Progenitor cell of endocrine pancreas (in vitro differentiated cells): ENCODE data around the gene WRAP73. TPM values are rescaled to one million over a fixed set of nuclear protein-coding genes. Genes with fewer than 3 reads are reported as not detected.

Experiments
- DNase-seq: peaks from one replicate; pipeline ENCODE4 v3.0.0; 2021; ENCODE audit warnings: low spot score; ENCODE audit not compliant: unreplicated experiment
- H3K27ac Mint-ChIP-seq: 2 replicates; pipeline ENCODE4 v1.8.0; 2021; ENCODE audit warnings: mild to moderate bottlenecking, moderate library complexity, mixed read lengths
- H3K27me3 Mint-ChIP-seq: 2 replicates; pipeline ENCODE4 v1.8.0; 2021; ENCODE audit warnings: mixed read lengths
- H3K36me3 Mint-ChIP-seq: 2 replicates; pipeline ENCODE4 v1.8.0; 2022; ENCODE audit warnings: mixed read lengths; ENCODE audit not compliant: insufficient read depth
- H3K4me1 Mint-ChIP-seq: 2 replicates; pipeline ENCODE4 v1.8.0; 2021; ENCODE audit warnings: low read depth, mixed read lengths
- H3K4me3 Mint-ChIP-seq: 2 replicates; pipeline ENCODE4 v1.8.0; 2021; ENCODE audit warnings: low read depth, mild to moderate bottlenecking, moderate library complexity, mixed read lengths
- H3K9me3 Mint-ChIP-seq: 2 replicates; pipeline ENCODE4 v1.8.0; 2021; ENCODE audit warnings: low read depth, mixed read lengths
- total RNA-seq: library from RNA; stranded (reverse); gene quantifications from 2 replicates; pipeline ENCODE4 v1.2.1, GENCODE V29; 2021
- TF ChIP-seq, protein P1 (sequence below): fragments of 200-600 bp; sonication (generic); IDR thresholded peaks from one replicate; pipeline ENCODE4 v1.5.0; 2021; ENCODE audit warnings: antibody characterized with exemption, mild to moderate bottlenecking; ENCODE audit not compliant: unreplicated experiment

WRAP73 gene
- total RNA-seq, 1 donor from 2014 or later = 28.1 TPM

DNA sequence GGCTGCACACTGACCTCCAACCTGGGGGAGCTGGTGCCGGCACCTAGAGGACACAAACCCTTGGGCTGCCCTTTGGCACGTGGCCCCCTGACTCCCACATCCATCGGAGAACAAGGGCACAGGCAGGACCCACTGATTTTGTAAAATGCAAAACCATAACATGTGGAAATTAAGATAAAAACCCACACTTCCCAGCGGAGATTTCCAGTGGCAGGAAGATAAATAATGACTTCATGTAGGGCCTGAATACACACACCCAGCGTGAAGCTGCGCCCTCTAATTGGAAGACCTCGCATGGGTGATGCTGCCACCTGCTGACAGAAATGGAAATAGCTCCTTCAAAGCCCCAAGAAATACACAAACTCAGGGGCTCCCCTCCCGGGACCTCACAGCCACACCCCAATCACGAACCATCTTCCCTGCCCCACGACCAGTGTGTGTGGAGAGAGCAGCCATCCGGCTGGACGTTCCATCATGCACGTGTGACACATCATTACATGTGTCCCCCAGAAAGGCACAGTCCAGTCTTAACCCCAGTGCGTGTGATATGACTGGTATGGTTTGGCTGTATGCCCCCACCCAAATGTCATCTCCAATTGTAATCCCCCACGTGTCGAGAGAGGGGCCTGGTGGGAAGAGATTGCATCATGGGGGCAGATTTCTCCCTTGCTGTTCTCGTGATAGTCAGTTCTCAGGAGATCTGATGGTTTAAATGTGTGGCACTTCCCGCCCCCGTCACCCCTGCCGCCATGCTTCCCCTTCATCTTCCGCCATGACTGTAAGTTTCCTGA is 30.8 kb downstream of the WRAP73 start:
- Mint-ChIP-seq H3K36me3 (no peaks in the 10 kb centered on the region), H3K4me3 (no peak overlapping the region), H3K27me3 (peaks cover 17% of the 10 kb centered on the region), H3K9me3 (no peaks in the 10 kb centered on the region), H3K4me1 (peaks cover 16% of the 10 kb centered on the region), H3K27ac (no peak overlapping the region)
- TF ChIP-seq, protein P1, sequence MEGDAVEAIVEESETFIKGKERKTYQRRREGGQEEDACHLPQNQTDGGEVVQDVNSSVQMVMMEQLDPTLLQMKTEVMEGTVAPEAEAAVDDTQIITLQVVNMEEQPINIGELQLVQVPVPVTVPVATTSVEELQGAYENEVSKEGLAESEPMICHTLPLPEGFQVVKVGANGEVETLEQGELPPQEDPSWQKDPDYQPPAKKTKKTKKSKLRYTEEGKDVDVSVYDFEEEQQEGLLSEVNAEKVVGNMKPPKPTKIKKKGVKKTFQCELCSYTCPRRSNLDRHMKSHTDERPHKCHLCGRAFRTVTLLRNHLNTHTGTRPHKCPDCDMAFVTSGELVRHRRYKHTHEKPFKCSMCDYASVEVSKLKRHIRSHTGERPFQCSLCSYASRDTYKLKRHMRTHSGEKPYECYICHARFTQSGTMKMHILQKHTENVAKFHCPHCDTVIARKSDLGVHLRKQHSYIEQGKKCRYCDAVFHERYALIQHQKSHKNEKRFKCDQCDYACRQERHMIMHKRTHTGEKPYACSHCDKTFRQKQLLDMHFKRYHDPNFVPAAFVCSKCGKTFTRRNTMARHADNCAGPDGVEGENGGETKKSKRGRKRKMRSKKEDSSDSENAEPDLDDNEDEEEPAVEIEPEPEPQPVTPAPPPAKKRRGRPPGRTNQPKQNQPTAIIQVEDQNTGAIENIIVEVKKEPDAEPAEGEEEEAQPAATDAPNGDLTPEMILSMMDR = peak; percentile 85
- peak; percentile 72 for DNase-seq

- DNase-seq = no peak
- TF ChIP-seq, protein P1 = no peak
- Mint-ChIP-seq H3K4me3 (no peak overlapping the region), H3K4me1 (peaks cover 16% of the 10 kb centered on the region), H3K27ac (no peak overlapping the region), H3K9me3 (no peaks in the 10 kb centered on the region), H3K36me3 (no peaks in the 10 kb centered on the region), H3K27me3 (peaks cover 13% of the 10 kb centered on the region)
These were observed 31.4 kb downstream of the WRAP73 start for GRCh38 chr1:3618531-3618880.

DNA sequence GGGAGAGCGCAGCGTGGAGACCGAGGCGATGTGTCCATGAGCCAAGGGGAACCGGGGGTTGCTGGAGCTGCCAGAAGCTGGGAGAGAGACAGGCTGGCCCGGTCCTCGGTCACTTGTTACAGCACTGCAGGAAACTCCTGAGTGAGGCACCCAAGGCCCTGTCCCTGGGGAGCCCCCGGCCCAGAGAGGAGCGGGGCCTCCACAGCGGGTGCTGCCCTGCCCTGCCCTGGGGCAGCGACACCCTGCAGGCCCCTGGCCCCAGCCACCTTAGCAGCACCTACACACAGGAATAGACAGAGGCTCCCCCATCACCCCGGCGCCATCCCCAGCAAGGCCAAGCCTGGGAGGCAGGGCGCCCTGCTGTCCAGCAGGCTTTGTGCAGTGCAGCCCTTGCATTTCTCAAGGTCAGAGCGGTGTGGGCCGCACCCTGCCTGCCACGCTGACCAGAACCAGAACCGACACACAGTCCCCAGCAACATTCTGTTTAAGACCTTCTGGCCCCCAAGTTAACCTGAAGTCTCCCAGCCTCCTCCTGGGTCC is 32.0 kb downstream of the WRAP73 start:
- no peaks in the 10 kb centered on the region for H3K36me3 Mint-ChIP-seq
- TF ChIP-seq, protein P1 = no peak
- H3K9me3 Mint-ChIP-seq = no peaks in the 10 kb centered on the region
- peaks cover 22% of the 10 kb centered on the region for H3K4me1 Mint-ChIP-seq
- no peak overlapping the region for H3K27ac Mint-ChIP-seq
- no peak overlapping the region for H3K4me3 Mint-ChIP-seq
- peaks cover 13% of the 10 kb centered on the region for H3K27me3 Mint-ChIP-seq
- no peak for DNase-seq

- Mint-ChIP-seq H3K4me3 (no peak overlapping the region), H3K9me3 (no peaks in the 10 kb centered on the region), H3K27me3 (peaks cover 13% of the 10 kb centered on the region), H3K4me1 (peaks cover 28% of the 10 kb centered on the region), H3K27ac (no peak overlapping the region), H3K36me3 (no peaks in the 10 kb centered on the region)
- TF ChIP-seq, protein P1 = no peak
- no peak for DNase-seq
These were observed 33.0 kb downstream of the WRAP73 start for GRCh38 chr1:3616861-3617260.

GRCh38 chr1:3614755-3615742 is 34.9 kb downstream of the WRAP73 start:
- DNase-seq = no peak
- H3K27ac Mint-ChIP-seq = peak overlapping the region; percentile 83
- peaks cover 6% of the 10 kb centered on the region for H3K27me3 Mint-ChIP-seq

More at GRCh38 chr1:3614755-3615742, 34.9 kb downstream of the WRAP73 start:
- no peaks in the 10 kb centered on the region for H3K36me3 Mint-ChIP-seq
- no peak overlapping the region for H3K4me3 Mint-ChIP-seq
- H3K4me1 Mint-ChIP-seq = peaks cover 32% of the 10 kb centered on the region
- TF ChIP-seq, protein P1 = peak; percentile 67
- no peaks in the 10 kb centered on the region for H3K9me3 Mint-ChIP-seq
